ENCODE measurements around the gene HNRNPUL1.

Gene HNRNPUL1

DNA sequence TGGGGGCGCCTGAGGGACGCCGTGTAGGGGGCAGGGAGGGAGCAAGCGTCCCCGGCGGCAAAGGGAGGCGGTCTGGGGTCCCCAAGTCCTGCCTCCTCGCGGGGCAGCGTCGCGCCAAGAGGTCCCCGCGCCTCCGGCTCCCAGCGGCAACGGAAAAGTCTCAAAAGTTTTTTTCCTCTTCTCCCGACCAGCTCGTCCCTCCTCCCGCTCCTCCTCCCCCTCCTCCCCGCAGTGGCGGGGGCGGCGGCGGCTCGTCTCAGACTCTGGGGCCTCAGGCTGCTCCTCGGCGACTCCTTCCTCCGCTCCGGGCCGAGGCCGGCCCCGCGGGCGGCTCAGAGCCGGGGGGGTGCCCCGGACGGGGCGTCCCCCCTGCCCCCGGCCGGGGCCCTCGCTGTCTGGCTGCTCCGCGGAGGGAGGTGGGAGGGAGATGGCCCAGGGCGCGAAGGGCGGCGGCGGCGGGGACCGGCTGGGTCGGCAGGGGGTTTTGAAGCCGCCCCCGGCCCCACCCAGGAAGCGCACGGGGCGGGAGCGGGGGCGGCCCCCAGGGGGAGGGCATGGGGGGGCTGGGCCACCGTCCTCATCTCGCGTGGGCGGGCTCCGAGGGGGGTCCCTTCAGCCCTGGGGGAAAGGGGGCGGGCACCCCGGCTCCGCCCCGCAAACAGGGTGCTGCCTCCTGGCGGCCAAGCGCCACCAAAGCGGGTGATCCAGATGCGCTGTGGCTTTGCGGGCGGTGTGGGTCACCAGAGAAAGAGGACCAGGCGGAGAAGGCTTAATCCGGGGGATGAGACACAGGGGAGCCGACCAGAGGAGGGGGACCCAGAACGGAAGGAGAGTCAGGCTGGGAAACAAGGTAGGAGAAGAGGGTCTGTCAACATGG, 89.5 kb downstream of the HNRNPUL1 start, which contains the start of gene TGFB1:
TGFB1 (minus strand) TSS at position 457 of the 877 bp plus-strand sequence. CDS start 878 bp downstream, outside the sequence.
- DNase-seq (ENCODE audit: low spot score): peak; percentile 99

DNA sequence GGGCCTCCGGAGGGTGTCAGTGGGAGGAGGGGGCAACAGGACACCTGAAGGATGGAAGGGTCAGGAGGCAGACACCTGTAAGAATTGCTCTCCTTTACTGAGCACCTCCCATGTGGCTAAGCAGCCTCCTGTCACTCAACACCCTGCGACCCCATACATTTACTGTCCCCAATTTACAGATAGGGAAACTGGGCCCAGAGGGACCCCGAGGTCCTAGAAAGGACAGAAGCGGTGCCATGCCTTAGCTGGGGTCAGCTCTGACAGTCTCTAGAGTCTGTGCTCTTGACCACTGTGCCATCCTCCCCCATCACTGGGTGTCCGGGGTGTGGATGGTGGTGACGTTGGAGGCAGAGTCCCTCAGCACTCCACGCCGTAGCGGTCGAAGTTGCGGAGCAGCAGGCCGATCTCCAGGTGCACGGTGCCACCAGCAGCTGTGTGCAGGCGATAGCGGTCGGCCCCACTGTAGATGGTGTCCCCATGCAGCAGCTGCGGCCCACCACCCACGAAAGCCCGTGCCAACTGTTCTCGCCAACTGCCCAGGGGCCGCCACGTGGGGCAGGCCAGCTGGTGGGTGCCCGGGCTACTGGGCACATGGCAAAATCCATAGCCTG, 90.3 kb downstream of the HNRNPUL1 start:
- no peak for DNase-seq (ENCODE audit: low spot score)

DNA sequence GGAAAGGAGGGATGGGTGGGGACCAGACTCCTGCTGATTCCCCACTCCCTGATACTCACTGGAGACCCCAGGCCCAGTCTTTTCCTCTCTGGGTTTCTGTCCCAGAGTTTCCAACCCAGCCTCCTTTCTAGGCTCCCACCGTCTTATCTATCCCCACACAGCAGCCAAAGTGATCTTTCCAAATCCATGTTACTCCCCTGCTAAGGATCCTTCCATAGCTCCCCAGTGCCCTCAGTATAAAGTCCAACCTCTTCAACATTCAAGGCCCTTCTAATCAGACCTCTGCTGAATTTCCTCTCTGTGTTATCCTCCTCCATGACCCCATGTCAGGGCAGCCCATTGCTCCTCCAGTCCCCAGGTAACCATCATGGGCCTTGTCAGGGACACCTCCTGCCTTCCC, 90.9 kb downstream of the HNRNPUL1 start:
- DNase-seq (ENCODE audit: low spot score): no peak

DNA sequence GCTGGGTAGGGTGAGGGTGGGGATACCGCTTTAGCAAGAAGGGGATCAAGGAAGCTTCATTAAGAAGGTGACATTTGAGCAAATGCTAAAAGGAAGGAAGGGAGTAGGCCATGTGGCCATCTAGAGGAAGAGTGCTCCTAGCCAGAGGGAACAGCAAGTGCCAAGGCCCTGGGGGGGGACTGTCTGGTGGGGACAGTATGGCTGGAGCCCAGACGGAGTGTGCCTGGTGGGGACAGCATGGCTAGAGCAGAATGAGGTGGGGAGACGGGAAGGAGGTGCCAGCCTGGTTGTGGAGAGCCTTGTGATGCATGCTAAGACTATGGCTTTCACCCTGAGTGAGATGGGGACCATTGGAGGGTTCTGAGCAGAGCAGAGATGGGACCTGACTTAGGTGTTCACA, 91.6 kb downstream of the HNRNPUL1 start:
- no peak for DNase-seq (ENCODE audit: low spot score)

DNA sequence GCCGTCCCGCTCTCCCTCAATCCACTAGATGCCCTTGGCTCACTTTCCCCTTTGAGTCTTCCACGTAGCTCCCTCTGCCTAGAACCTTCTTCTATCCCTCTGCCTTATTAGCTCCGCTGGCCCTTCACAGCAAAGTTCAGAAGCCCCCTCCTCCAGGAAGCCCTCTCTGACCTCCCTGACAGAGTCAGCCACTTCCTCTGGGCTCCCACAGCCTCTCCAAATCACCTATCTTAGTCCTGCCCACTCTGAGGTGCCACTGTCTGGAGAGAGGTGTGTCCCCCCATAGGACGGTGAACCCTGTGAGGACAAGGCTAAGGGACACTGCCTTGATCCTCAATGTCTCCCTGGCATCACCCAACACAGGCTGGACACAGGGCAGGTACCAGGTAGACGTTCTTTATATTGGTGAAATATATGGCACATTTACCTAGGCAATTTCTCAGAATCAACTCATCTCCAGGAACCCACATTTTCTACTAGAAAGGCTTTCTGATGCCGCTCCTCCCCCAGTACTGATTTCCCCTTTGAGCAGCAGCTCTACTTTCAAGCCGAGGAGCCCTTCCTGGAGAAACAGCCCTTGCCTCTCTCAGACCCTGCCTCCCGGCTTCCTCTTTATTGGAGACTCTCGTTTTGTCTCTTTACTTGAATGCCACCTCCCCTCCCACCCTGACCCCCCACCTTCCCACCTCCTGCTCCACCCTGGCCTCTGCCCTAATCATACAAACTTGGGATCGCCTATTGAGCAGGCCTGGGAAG, 93.0 kb downstream of the HNRNPUL1 start:
- DNase-seq (ENCODE audit: low spot score): no peak

Measured in GM03348 (cell line).